Activated CD8-positive, alpha-beta T cell treated with anti-CD3 and anti-CD28 coated beads for 36 hours (primary cell): Measurements from ENCODE around the gene SDR9C7. TPM values are rescaled to one million over a fixed set of nuclear protein-coding genes. Genes with fewer than 3 reads are reported as not detected.
"Not testable (repeated sequence)": the region's sequence is repeated elsewhere in the genome, so short reads cannot be mapped to it uniquely, and the experiment has no call there.

Experiments used
- ATAC-seq: fragments of 200-7000 bp; cut with Tn5 transposase; one replicate; pipeline ENCODE4 v1.10.0; 2021; ENCODE audit warnings: mild to moderate bottlenecking, moderate library complexity
- CTCF ChIA-PET: fragments of 350-600 bp; sonication (Branson Sonifier 250); formaldehyde crosslinking; loops from one replicate; lab custom pipeline; 2021; ENCODE audit warnings: antibody characterized with exemption; lab: Charles Lee
- POLR2A ChIA-PET: fragments of 350-600 bp; sonication (Branson Sonifier 250); formaldehyde crosslinking; loops from one replicate; lab custom pipeline; 2021; ENCODE audit warnings: antibody characterized with exemption; lab: Charles Lee
- DNase-seq: peaks from one replicate; pipeline ENCODE4 v3.0.0-alpha.2; 2020
- H3K27ac Mint-ChIP-seq: one replicate; pipeline ENCODE4 v1.8.0; 2021; ENCODE audit warnings: mild to moderate bottlenecking, mixed read lengths
- H3K27me3 Mint-ChIP-seq: one replicate; pipeline ENCODE4 v1.8.0; 2021; ENCODE audit warnings: mixed read lengths
- H3K36me3 Mint-ChIP-seq: one replicate; pipeline ENCODE4 v1.8.0; 2021; ENCODE audit warnings: low read depth, mixed read lengths
- H3K4me1 Mint-ChIP-seq: one replicate; pipeline ENCODE4 v1.8.0; 2021; ENCODE audit warnings: low read depth, mixed read lengths
- H3K4me3 Mint-ChIP-seq: one replicate; pipeline ENCODE4 v1.8.0; 2021; ENCODE audit warnings: mild to moderate bottlenecking, moderate library complexity, mixed read lengths
- H3K9me3 Mint-ChIP-seq: one replicate; pipeline ENCODE4 v1.8.0; 2021; ENCODE audit warnings: mixed read lengths
- CTCF ChIP-seq: fragments of 200-600 bp; IDR thresholded peaks from one replicate; pipeline ENCODE4 v1.8.0; 2022; ENCODE audit warnings: antibody characterized with exemption, mild to moderate bottlenecking
- intact Hi-C: fragments of 100-400 bp; cut with micrococcal nuclease; formaldehyde crosslinking; loops from one replicate; pipeline ENCODE4 v1.10.0; 2022
- total RNA-seq, 2 experiments: library from RNA; stranded (reverse); gene quantifications; one replicate each; pipeline ENCODE4 v1.2.3, GENCODE V29; 2021

SDR9C7 gene
- total RNA-seq, 2 experiments from 2014 or later, result not detected

GRCh38 chr12:56900583-56900982 lies 33.6 kb downstream of the SDR9C7 start:
- no peak for TF ChIP-seq CTCF
- ChIA-PET POLR2A (interaction anchor here (0.6 kb wide), 1 partner anchor 120 kb away, joined by 3 read pairs; no protein-coding TSS in a partner anchor), CTCF (no interaction called here)
- H3K27me3 Mint-ChIP-seq, result no peaks in the 10 kb centered on the region
- H3K36me3 Mint-ChIP-seq, result peaks cover 6% of the 10 kb centered on the region
- intact Hi-C loops, result no loop called here
- H3K4me3 Mint-ChIP-seq, result no peak overlapping the region
- no peak overlapping the region for H3K27ac Mint-ChIP-seq
- H3K4me1 Mint-ChIP-seq, result no peaks in the 10 kb centered on the region
- peaks cover 19% of the 10 kb centered on the region for H3K9me3 Mint-ChIP-seq
- ATAC-seq (no peak), DNase-seq (peak; percentile 3)

GRCh38 chr12:56898938-56899337 lies 35.3 kb downstream of the SDR9C7 start:
- CTCF ChIA-PET, result interaction anchor here (0.7 kb wide), 1 partner anchor 274 kb away, joined by 4 read pairs; no protein-coding TSS in a partner anchor
- TF ChIP-seq CTCF, result no peak
- no peak overlapping the region for H3K4me3 Mint-ChIP-seq
- no peak overlapping the region for H3K27ac Mint-ChIP-seq
- no peak for ATAC-seq
- intact Hi-C loops, result no loop called here
- peaks cover 6% of the 10 kb centered on the region for H3K36me3 Mint-ChIP-seq
- POLR2A ChIA-PET, result no interaction called here
- peaks cover 19% of the 10 kb centered on the region for H3K9me3 Mint-ChIP-seq
- H3K27me3 Mint-ChIP-seq, result no peaks in the 10 kb centered on the region
- no peak for DNase-seq
- H3K4me1 Mint-ChIP-seq, result no peaks in the 10 kb centered on the region

- no peak overlapping the region for H3K4me3 Mint-ChIP-seq
- peaks cover 6% of the 10 kb centered on the region for H3K36me3 Mint-ChIP-seq
- peaks cover under 1% of the 10 kb centered on the region for H3K27me3 Mint-ChIP-seq
- no peak for DNase-seq
- TF ChIP-seq CTCF, result no peak
- H3K27ac Mint-ChIP-seq, result no peak overlapping the region
- ChIA-PET CTCF (interaction anchor here (0.7 kb wide), 1 partner anchor 275 kb away, joined by 4 read pairs; no protein-coding TSS in a partner anchor), POLR2A (no interaction called here)
- intact Hi-C loops, result no loop called here
- no peak for ATAC-seq
- peaks cover 19% of the 10 kb centered on the region for H3K9me3 Mint-ChIP-seq
- H3K4me1 Mint-ChIP-seq, result no peaks in the 10 kb centered on the region
Observed at GRCh38 chr12:56897844-56898361, 36.3 kb downstream of the SDR9C7 start.

- CTCF ChIA-PET, result no interaction called here
- H3K9me3 Mint-ChIP-seq, result peaks cover 8% of the 10 kb centered on the region
- ATAC-seq (no peak), DNase-seq (no peak)
- no peak overlapping the region for H3K27ac Mint-ChIP-seq
- no peak for TF ChIP-seq CTCF
- intact Hi-C loops, result no loop called here
- POLR2A ChIA-PET, result no interaction called here
- peaks cover 3% of the 10 kb centered on the region for H3K27me3 Mint-ChIP-seq
- H3K36me3 Mint-ChIP-seq, result peaks cover 2% of the 10 kb centered on the region
- H3K4me3 Mint-ChIP-seq, result no peak overlapping the region
- no peaks in the 10 kb centered on the region for H3K4me1 Mint-ChIP-seq
Observed at GRCh38 chr12:56896082-56896481, 38.1 kb downstream of the SDR9C7 start.

GRCh38 chr12:56894698-56895368 lies 39.4 kb downstream of the SDR9C7 start:
- CTCF ChIA-PET, result no interaction called here
- intact Hi-C loops, result no loop called here
- Mint-ChIP-seq H3K27me3 (peaks cover 10% of the 10 kb centered on the region), H3K27ac (no peak overlapping the region), H3K4me1 (no peaks in the 10 kb centered on the region), H3K36me3 (peaks cover 2% of the 10 kb centered on the region), H3K4me3 (no peak overlapping the region), H3K9me3 (peaks cover 4% of the 10 kb centered on the region)
- ATAC-seq, result no peak
- DNase-seq, result no peak
- POLR2A ChIA-PET, result no interaction called here
- no peak for TF ChIP-seq CTCF

GRCh38 chr12:56891885-56892284 lies 42.3 kb downstream of the SDR9C7 start:
- POLR2A ChIA-PET, result interaction anchor here (0.6 kb wide), 1 partner anchor 42 kb away, joined by 3 read pairs; no protein-coding TSS in a partner anchor
- ATAC-seq, H3K27ac Mint-ChIP-seq, H3K4me3 Mint-ChIP-seq, CTCF ChIA-PET, intact Hi-C loops, H3K9me3 Mint-ChIP-seq, H3K36me3 Mint-ChIP-seq, DNase-seq, H3K4me1 Mint-ChIP-seq: not testable (repeated sequence)
- peaks cover 19% of the 10 kb centered on the region for H3K27me3 Mint-ChIP-seq
